OCI-LY7 (cell line): ENCODE measurements around the gene ZNF777. TPM values are rescaled to one million over a fixed set of nuclear protein-coding genes. Genes with fewer than 3 reads are reported as not detected.

ENCODE experiments used
- BruUV-seq: library from RNA; stranded (reverse); fragments of 400-500 nt; replicated peaks from 2 replicates; lab custom pipeline; 2021; lab: Mats Ljungman, UMichigan
- CTCF ChIA-PET: fragments of 300-600 bp; sonication (Branson Sonifier 250); formaldehyde crosslinking; loops from one replicate; lab custom pipeline; 2022; ENCODE audit warnings: antibody characterized with exemption; ENCODE audit not compliant: unreplicated experiment; lab: Charles Lee
- POLR2A ChIA-PET: fragments of 300-600 bp; sonication (Branson Sonifier 250); formaldehyde crosslinking; loops from one replicate; lab custom pipeline; 2022; ENCODE audit warnings: antibody characterized with exemption; lab: Charles Lee
- DNase-seq: peaks from one replicate; pipeline ENCODE4 v3.0.0-alpha.2; 2015; ENCODE audit warnings: low spot score
- H2AFZ ChIP-seq: fragments of 200-600 bp; sonication (generic), shearing (Covaris generic); 2 replicates; pipeline ENCODE4 v1.6.1; 2014; ENCODE audit warnings: mild to moderate bottlenecking, antibody characterized with exemption, low read length, moderate library complexity
- H3K27ac ChIP-seq: fragments of 200-600 bp; sonication (generic); 2 replicates; pipeline ENCODE4 v1.5.1; 2014; ENCODE audit warnings: mixed run types, low read depth, mild to moderate bottlenecking, moderate library complexity, low read length, inconsistent platforms; ENCODE audit not compliant: poor library complexity, severe bottlenecking
- H3K36me3 ChIP-seq: fragments of 200-600 bp; sonication (generic); 2 replicates; pipeline ENCODE4 v1.6.1; 2014; ENCODE audit warnings: mild to moderate bottlenecking, antibody characterized with exemption, low read length, moderate library complexity, mixed read lengths; ENCODE audit not compliant: insufficient read depth
- H3K4me1 ChIP-seq: fragments of 200-600 bp; sonication (generic); 2 replicates; pipeline ENCODE4 v1.5.1; 2014; ENCODE audit warnings: mild to moderate bottlenecking, low read length; ENCODE audit not compliant: insufficient read depth, poor library complexity, severe bottlenecking
- H3K4me2 ChIP-seq: fragments of 200-600 bp; sonication (generic); 2 replicates; pipeline ENCODE4 v1.6.1; 2014; ENCODE audit warnings: mild to moderate bottlenecking, low read length
- H3K4me3 ChIP-seq: fragments of 200-600 bp; sonication (generic); 2 replicates; pipeline ENCODE4 v1.5.1; 2014; ENCODE audit warnings: mild to moderate bottlenecking, low read depth, low read length; ENCODE audit not compliant: poor library complexity, severe bottlenecking
- H3K79me2 ChIP-seq: fragments of 200-600 bp; sonication (generic); 2 replicates; pipeline ENCODE4 v1.6.1; 2016; ENCODE audit warnings: low read depth, mild to moderate bottlenecking, low read length, moderate library complexity, mixed read lengths; ENCODE audit not compliant: insufficient read depth
- H3K9me2 ChIP-seq: fragments of 200-600 bp; sonication (generic); 2 replicates; pipeline ENCODE4 v1.6.1; 2016; ENCODE audit warnings: mild to moderate bottlenecking, low read length, mixed read lengths; ENCODE audit not compliant: insufficient read depth
- H3K9me3 ChIP-seq: fragments of 200-600 bp; sonication (generic); 2 replicates; pipeline ENCODE4 v1.6.1; 2014; ENCODE audit warnings: mild to moderate bottlenecking, mixed run types, low read length, mixed read lengths
- H4K20me1 ChIP-seq: fragments of 200-600 bp; sonication (generic); 2 replicates; pipeline ENCODE4 v1.6.1; 2014; ENCODE audit warnings: mild to moderate bottlenecking, antibody characterized with exemption, low read length, moderate library complexity, mixed read lengths; ENCODE audit not compliant: insufficient read depth
- CTCF ChIP-seq: fragments of 200-600 bp; sonication (generic); conservative IDR thresholded peaks from 2 replicates; pipeline ENCODE4 v1.5.1; 2014; ENCODE audit warnings: mild to moderate bottlenecking, antibody characterized with exemption, low read length, moderate library complexity, mixed read lengths
- EZH2phosphoT487 ChIP-seq: fragments of 200-600 bp; sonication (generic); IDR thresholded peaks from 2 replicates; pipeline ENCODE4 v1.6.1; 2018; ENCODE audit warnings: low read depth, borderline replicate concordance, mild to moderate bottlenecking, mixed run types, antibody characterized with exemption, low read length, moderate library complexity, mixed read lengths
- intact Hi-C: fragments of 100-400 bp; cut with micrococcal nuclease; formaldehyde crosslinking; loops from one replicate; pipeline ENCODE4 v1.10.0; 2022; ENCODE audit not compliant: unreplicated experiment
- total RNA-seq, 2 experiments: library from RNA; depleted of rRNA in 1 of 2; stranded (reverse); fragments of >200 nt in 1 of 2; shearing (Covaris generic) in 1 of 2; gene quantifications; 2 replicates each; pipeline ENCODE4 v1.2.3, GENCODE V29; 2014 to 2022

The ZNF777 gene
- total RNA-seq, 2 experiments from 2014 or later = 5.2 to 9.5 TPM

GRCh38 chr7:149473251-149473650 is 12.4 kb upstream of the ZNF777 start:
- no peaks in the 10 kb centered on the region for H3K9me2 ChIP-seq
- H4K20me1 ChIP-seq = no peaks in the 10 kb centered on the region
- no peak overlapping the region for H2AFZ ChIP-seq
- H3K27ac ChIP-seq = no peak overlapping the region
- POLR2A ChIA-PET = interaction anchor here (1.1 kb wide), 1 partner anchor 12 kb away, joined by 4 read pairs; the partner anchor contains the start of gene ZNF777
- intact Hi-C loops = no loop called here
- H3K4me3 ChIP-seq = no peak overlapping the region
- no peak overlapping the region for H3K4me2 ChIP-seq
- TF ChIP-seq EZH2phosphoT487 = no peak
- no peak for TF ChIP-seq CTCF
- no peak for DNase-seq
- H3K79me2 ChIP-seq = no peaks in the 10 kb centered on the region
- H3K9me3 ChIP-seq = no peaks in the 10 kb centered on the region
- peaks cover 68% of the 10 kb centered on the region for H3K36me3 ChIP-seq
- no peaks in the 10 kb centered on the region for H3K4me1 ChIP-seq
- no TSS peak for BruUV-seq
- CTCF ChIA-PET = no interaction called here

- no TSS peak for BruUV-seq
- Histone ChIP-seq H3K27ac (no peak overlapping the region), H2AFZ (no peak overlapping the region), H3K4me3 (no peak overlapping the region), H3K9me2 (no peaks in the 10 kb centered on the region), H3K9me3 (peaks cover 5% of the 10 kb centered on the region; the same call in 1 of the 2 replicates), H3K36me3 (peaks cover 49% of the 10 kb centered on the region), H3K4me1 (no peaks in the 10 kb centered on the region), H3K4me2 (no peak overlapping the region), H3K79me2 (no peaks in the 10 kb centered on the region), H4K20me1 (no peaks in the 10 kb centered on the region)
- ChIA-PET CTCF (no interaction called here), POLR2A (no interaction called here)
- intact Hi-C loops = no loop called here
- no peak for TF ChIP-seq EZH2phosphoT487
- no peak for TF ChIP-seq CTCF
- DNase-seq = no peak
Observed at GRCh38 chr7:149471289-149471953, 10.6 kb upstream of the ZNF777 start.

GRCh38 chr7:149469806-149470205 is 8.9 kb upstream of the ZNF777 start:
- Histone ChIP-seq H3K9me2 (no peaks in the 10 kb centered on the region), H3K9me3 (peaks cover 11% of the 10 kb centered on the region), H3K4me3 (no peak overlapping the region), H3K4me2 (no peak overlapping the region), H3K36me3 (peaks cover 35% of the 10 kb centered on the region), H3K79me2 (no peaks in the 10 kb centered on the region), H4K20me1 (no peaks in the 10 kb centered on the region), H3K27ac (no peak overlapping the region), H2AFZ (no peak overlapping the region), H3K4me1 (no peaks in the 10 kb centered on the region)
- intact Hi-C loops = no loop called here
- POLR2A ChIA-PET = no interaction called here
- CTCF ChIA-PET = no interaction called here
- no peak for DNase-seq
- TF ChIP-seq EZH2phosphoT487 (no peak), CTCF (no peak)
- no TSS peak for BruUV-seq
